Measurements from ENCODE around the gene TSHZ2.
A peak's percentile ranks its signal among the peaks of the same experiment; 100 is the strongest.

Gene TSHZ2

DNA sequence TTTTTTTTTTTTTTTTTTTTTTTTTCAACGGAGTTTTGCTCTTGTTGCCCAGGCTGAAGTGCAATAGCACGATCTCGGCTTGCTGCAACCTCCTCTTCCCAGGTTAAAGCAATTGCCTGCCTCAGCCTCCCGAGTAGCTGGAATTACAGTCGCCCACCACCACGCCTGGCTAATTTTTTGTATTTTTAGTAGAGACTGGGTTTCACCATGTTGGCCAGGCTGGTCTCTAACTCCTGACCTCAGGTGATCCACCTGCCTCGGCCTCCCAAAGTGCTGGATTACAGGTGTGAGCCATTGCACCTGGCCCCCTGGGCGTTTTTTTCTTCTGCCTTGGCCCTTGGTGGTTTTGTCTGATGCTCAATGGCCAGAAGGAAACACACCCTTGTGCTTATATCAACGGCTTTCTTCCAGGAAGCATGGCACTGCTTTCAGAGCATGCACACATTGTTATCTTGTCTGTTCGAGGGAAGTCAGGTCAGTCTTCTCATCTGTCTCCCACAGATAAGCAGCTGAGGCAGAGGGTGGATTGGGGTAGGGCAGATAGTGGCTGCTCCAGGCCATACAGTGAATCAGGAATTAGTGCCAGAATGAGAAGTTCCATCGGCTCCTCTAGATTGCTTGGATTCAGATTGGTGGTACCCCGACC, 203.1 kb downstream of the TSHZ2 start:
- DNase-seq, result no peak

DNA sequence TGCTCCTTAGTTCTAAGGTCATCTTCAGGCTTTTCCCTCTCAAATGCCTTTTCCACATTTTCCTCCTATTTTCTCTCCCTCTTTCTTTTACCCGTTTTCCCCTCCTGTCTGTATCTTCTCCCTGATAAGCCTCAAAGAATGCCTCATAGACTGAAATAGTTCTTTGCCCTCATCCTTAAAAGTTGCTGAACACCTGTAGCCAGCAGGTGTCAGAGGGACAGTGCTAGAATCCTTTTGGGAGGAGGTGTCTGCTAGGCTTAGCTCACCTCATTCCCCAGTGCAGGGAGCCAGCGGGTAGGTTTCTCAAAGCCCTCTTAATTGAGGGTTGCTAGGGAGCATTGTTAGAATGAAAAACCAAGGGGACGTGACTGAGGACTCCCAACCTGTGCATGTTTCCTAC, 204.0 kb downstream of the TSHZ2 start:
- no peak for DNase-seq

DNA sequence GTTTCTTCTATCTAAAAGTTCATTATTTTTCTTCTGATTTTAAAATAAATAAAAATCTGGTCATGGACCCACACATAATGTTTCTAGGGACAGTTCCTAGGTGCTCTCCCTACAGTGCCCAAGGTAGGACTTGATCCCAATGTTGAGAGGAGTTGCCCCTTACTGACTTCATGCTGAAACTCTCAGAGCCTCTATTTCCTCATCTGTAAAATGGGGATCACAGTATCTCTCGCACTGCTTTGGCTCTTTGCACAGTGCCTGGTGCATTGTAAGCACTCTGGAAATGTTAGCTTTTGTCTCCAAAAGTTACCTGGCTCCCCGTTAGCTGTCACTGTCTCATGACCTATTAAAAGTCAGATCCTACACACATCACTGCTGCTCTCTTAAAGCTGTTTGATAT, 205.5 kb downstream of the TSHZ2 start:
- no peak for DNase-seq

DNA sequence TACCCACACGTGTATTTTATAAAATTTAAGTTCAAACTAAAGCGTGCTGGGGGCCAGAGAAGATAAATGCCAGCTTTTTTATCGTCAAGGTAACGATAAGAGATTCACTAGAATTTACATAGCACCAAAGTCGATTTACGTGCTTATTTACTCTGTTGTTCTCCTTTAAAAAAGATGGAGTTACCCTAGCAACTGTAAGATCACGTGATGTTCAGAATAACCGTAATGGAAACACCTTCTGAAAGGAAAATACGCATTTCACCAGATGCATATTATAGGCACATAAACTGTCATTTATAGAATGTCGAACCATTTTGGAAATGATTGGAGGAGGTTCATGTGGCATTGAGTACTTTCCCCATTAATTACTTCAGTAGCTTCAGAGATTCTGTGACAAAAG, 207.6 kb downstream of the TSHZ2 start:
- DNase-seq, result no peak

DNA sequence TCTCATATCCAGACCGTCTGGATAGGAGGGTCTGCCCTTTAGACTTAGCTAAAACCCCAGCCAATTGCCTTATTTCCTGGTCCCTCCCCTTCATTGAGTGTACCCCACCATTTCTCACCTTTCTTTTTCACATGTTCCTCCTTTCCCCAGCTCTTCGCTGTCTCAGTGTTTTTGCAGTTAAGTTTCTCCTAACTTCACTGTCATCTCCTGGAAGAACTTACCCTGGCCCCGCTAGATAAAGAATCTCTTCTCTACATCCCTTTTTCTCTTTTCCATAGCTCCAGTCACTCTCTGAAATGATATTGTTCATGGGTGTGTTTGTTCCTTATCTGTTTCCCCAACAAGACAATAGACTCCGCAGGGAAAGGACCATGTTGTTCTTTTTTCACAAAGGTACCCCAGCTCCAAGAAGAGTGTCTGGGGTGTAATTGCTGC, 208.8 kb downstream of the TSHZ2 start:
- no peak for DNase-seq

DNA sequence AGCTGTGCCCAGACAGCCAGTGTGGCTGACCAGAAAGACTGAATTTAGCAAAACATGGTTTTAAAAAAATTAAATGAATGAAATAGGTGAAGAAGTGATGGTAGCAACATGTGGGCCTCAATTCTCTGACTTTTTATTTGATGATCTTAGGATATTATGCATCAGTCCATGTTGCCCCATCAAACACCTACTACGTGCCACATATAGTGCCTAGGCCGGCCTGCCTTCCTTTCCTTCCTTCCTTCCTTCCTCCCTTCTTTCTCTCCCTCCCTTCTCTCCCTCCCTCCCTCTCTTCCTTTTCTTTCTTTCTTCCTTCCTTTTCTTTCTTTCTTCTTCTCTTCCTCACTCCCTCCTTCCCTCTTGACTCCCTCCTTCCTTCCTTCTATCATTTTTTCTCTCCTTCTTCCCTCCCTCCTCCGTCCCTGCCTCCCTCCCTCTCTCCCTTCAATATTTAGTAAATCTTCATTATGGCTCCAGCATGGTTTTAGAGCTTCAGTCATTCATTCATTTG, 209.8 kb downstream of the TSHZ2 start:
- DNase-seq, result no peak

DNA sequence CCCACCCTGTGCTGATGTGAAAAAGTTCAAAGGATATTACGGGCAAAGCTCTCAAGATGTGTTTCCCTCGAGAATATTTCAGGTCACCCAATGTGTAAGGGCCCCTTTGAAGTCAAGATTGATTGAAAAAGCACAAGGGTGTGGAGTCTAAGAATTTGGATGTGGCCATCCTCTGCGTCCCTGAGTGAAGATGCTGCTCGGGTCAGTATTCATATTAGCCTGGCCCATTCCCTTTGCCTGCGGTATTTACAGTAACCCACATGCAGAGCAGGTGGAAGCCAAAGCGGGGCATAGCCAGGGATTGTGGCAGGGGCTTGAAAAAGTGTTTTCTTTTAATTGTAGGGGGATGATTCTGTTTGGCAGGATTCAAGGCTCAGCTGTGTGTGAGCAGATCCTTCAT, 211.0 kb downstream of the TSHZ2 start:
- DNase-seq, result no peak

DNA sequence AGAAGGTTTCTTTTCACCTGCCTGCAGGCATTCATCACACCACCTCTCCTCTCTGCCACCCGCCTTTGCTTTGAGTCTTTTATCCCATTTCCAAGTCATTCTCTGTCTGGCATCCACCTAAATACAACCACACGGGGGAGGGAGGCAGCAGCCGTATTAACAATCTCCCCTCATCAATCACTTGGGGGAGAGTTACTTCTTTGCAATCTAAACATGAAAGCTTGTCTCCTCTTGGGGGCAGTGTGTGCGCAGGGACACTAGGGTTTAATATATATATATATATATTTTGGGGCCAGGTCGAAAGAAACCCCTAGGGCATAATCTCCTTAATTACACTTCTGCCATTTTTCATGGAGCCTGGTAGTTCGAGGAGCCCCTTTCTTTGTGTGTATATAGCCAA, 214.5 kb downstream of the TSHZ2 start:
- no peak for DNase-seq

DNA sequence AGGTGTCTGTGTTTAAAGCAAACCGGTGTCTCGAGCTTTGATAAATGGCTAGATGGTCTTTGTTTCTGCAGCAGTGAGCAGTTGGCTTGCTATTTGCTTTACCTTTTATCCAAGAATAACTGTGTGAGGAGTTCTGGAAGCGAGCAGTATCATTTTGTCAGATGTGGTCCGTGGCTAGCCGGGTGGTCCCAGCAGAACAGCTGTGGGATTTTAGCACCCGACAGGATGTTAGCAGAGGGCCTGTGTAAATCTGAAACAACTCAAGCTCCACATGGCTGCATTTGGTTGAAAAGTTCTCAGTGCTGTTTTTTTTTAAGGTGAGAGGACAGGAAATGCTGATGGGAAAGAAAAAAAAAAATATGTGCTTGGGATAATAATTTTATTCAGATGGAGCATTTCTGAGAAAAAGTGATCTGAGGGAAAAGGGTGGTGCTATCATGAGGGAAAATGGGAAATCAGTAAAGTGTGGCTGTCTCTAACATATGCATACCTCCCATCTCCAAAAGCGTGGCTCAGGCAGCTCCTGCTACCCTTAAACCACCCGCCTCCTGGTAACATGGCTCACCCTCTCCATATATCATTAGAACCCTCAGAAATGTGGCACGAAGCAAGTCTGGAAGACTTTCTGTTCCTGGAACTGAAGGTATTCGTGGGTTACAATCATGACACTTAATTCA, 215.4 kb downstream of the TSHZ2 start:
- DNase-seq, result no peak

DNA sequence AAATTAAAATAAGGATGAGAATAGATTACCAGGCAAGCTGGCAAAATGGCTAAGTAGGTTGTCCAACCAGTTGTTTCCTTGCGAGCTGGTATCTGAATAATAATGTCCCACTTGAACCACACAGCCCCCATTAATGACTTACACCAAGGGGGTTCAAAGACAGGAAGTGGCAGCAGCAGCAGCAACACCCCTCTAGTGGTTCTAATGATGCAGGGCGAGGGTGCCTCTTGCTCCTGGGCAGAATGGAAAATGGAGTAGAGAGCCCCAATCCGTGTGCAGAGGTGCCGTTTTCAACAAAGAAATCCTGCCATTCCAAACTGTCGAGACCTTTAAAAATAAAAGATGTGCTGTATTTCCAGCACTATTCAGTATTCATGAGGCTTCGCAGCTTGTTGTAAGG, 218.1 kb downstream of the TSHZ2 start:
- DNase-seq, result no peak

DNA sequence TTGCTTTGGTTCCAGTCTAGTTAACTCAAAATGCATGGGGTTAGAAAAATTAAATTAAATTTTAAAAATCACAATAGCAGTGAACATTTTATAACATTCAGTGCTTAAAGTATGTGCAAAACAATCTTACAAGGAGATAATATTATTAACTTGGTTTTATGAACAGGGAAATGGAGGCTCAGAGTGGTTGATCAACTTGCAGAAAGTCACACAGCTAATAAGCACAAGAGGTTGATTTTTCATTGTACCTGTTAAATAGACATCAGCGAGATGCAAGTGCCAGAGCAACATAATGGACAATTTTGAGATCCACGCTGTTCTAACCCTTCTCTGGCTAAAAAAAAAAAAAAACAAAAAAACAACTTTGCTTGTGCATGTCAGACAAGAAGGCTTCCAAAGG, 219.8 kb downstream of the TSHZ2 start:
- DNase-seq, result no peak

DNA sequence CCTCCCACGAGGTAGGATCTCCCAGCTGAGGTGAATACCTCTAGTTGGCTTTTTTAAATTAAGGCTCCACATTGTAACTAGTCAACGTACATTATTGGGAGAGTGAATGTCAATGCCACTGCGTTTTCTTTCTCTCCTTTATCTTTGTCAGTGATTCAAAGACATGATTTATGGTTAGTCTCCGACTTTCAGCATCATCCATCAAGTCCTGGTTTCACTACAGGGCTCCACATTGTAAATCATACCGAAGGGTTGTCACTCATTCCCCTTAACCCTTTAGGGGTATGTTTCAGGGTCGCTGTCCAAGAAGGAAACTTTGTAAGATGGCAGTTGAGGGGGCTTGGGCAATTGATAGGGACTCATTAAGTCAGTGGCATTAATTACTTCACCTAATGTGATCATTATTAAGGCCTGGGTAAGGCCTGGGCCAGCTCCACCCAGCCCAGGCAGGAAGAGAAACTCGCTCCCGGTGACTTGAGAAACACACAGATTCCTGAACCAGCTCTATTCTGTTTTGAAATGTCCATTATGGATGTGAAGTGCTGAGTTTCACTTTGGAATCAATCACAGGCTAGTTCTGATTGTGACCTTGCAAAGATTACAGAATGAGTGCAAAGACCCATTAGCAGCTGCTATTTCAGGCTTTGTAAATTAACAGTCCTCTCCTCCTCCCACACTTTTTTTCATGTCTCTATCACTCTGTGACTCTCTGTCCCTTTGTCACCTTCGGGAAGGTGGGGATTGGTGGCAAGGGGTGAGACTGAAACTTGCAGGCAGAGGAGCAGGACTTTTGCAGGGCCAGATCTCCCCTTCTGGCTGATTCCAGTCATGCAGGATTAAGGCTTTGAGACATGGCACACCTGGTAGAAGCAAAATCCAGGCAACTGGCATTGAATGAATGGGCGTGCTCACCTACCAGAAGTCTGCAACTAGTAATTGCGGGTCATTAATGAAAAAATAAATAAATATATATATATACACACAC, 222.4 kb downstream of the TSHZ2 start:
- no peak for DNase-seq

DNA sequence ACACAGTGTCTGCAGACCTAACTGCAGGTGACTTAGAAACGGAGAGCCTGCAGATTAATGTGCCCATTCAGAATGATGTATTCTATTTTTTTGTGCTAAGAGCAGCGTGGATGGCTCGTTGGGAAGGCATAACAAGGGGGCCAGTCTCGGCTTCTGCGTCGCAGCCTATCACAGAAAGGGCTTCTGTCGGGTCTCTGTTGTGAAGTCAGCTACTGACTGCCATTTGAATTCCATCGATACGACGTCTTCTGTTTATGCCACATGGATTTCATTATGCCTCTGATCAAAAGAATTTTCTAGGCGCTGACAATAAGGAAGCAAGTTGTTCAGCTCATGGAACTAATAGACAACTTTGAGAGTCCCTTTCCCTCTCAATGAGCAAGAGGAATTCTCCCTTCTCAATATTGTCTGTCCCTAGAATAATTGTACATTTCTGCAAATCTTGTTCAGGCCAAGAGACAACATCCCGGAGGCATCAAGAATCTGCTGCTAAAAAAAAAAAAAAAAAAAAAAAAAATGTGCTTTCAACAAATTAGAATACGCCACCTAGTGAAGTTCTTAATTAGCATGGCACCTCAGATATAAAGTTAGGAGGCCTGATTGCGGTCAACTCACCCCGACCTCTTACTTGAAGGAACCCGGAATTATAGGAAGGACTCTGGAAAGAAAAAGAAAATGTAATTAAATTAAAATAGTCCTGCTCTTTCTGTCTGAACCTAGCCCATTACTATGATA, 223.9 kb downstream of the TSHZ2 start:
- DNase-seq, result no peak

DNA sequence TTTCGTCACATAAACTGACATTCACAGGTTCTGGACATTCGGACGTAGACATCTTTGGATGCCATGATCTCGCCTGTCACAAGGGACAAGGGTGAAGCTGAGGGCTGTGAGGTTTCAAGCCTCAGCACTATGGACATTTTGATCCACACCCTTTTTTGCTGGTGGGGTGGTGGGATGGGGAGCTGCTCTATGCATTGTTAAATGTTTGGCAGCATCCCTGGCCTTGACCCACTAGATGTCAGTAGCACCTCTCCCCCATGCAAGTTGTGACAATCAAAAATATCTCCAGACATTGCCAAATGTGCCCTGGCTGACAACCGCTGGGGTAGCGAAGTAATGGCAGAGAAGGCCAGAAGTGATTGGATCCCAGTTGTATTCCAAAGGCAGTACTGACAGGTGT, 229.4 kb downstream of the TSHZ2 start:
- DNase-seq, result no peak

DNA sequence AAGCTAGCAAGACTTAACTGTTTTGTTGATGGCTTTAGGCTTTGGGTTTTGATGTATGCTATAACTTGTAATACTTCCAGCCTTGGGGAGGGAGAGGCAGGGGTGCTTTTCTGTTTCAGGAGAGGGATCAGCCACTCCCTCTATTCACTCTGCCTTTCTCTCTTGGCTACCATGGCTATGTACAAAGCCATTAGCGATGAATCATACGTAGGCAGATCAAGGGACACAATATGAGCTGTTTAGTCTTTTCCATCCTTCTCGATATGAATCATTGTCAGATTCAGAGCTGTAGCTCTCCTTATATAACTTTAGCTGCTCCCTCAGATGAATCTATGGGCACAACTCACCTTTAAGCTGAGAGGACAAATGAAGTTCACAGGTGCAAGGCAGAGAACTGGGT, 230.6 kb downstream of the TSHZ2 start:
- no peak for DNase-seq

DNA sequence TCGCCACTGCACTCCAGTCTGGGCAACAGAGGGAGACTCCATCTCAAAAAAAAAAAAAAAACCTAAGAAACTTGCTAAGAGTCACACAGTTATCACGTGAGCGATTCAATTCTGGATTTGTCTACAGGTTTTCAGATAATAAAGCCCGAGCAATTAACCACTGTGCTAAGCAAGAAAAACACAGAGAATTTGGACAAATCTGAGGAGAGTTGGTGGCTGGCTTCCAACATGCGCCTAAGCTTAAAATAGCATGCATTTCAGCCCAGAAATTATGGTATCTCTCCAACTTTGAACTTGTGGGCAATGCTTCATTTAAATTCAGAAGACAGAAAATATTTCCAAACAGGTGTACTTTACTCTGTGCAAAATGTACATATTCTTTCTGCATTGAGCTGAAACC, 232.9 kb downstream of the TSHZ2 start:
- no peak for DNase-seq

DNA sequence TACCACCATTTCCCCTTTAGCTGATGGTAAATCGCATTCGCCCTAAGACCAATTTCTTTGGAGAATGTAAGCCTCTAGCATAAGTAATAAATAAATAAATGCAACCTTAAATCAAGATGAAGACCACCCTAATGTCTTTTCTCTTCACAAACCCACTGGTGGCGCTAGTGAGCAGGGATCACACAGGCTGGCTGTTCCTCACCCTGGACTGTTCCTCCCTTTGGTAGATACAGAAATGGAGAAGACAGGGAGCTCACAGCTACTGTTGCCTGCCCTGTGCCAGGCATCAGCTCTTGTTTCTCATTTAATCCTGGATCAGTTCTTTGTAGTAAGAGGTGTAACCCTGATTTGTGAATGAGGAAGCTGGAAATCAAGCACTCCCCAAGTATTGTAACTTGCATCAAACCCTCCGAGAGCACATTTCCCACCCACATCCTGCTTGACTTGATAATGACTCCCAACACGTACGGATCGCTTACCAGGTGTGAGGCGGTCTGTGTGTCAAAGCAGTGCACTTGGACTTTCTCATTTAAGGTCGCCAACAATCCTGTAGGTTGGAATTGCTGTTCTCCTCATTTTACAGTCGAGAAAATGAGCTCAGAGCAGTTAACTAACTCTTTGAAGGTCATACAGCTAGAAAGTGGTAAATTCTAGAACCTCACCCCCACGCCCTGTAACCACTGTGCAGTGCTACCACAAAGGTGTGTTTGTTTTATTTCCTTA, 236.1 kb downstream of the TSHZ2 start:
- peak; percentile 47 for DNase-seq

DNA sequence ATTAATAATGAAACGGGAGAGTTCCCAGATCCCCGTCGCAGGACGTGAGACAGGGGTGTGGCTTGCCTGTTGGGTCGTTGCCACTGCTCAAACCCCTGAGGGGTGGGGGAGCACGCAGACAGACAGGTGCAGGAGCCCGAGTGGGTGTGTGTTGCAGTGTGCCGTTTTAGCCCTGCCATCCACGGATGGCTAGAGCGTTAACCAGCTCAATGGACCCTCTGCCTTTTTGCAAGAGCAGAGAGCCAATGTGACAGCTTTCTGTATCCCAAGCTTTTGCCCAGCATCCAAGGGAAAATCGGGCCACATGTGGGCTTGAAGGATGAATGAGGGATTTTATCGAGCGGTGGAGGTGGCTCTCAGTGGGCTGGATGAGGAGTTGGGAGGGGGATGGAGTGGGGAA, 237.9 kb downstream of the TSHZ2 start:
- no peak for DNase-seq

DNA sequence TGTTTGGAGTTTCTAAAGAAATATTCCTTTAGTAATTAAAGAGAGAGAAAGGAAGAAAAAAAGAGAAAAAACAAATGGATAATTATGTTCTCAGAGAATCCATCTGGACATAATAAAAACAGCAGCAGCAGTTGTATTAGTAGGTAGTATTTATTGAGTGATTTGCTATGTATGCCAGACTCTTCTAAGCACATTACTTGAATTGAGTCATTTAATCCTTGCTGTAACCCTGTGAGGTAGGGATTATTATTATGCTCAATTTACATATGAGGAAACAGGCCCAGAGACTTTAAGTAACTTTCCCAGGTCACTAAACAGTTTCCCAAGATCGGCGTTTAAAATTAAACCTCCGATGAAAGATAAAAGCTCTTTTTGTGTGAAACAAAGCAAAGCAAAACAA, 238.8 kb downstream of the TSHZ2 start:
- no peak for DNase-seq

DNA sequence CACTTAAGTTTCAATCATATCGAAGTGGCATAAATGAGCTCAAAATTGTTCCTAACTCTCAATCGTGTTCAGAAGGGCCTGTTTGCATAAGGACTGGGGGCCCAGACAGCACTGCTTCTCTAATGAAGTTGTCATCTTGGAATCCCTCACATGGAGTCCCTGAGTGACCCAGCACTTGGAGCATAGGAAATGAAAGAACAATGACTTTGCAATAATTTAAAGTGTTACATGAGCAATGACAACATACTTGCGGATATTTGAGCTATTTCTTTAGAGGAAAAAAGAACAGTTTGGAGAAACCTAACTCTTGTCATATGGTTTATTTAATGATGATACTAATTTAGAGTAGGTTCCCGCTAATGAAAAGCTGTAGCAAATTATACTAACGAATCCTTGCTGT, 239.9 kb downstream of the TSHZ2 start:
- DNase-seq, result no peak

DNA sequence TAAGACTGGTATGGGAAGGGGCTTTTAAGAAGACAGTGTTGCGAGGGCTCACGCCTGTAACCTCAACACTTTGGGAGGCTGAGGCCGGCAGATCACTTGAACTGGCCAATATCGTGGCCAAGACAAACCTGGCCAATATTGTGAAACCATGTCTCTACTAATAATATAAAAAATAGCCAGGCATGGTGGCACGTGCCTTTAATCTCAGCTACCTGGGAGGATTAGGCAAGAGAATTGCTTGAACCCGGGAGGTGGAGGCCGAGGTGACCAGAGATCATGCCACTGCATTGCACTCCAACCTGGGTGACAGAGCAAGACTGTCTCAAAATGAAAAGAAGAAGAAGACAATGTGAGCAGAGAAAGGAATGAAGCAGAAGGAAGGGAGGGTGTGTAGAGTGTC, 242.2 kb downstream of the TSHZ2 start:
- DNase-seq, result no peak

DNA sequence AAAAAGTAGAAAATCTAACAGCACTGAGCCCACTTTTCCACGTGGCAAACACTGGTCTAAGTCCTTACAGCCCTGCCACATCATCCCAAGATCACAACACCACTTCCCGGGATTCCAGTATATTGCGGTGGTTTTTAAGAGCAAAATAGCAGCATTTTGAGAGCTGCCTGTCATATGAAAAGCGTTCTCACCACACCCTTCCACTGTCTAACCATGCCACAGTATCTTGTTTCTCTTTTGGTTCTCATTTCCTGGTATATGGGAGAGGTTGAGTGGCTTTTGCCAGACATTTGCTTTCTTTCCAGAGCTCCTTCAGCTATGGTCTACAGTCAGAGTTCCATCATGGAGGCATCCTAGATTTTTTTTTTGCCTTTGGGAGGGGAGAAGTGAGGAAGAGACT, 243.0 kb downstream of the TSHZ2 start:
- DNase-seq, result no peak

All from stimulated activated CD8-positive, alpha-beta memory T cell treated with anti-CD3 and anti-CD28 coated beads, Interleukin-4, amount 100 ng/mL, for 48 hours (primary cell).